ENCODE measurements around the gene PTPRU.

PTPRU gene

DNA sequence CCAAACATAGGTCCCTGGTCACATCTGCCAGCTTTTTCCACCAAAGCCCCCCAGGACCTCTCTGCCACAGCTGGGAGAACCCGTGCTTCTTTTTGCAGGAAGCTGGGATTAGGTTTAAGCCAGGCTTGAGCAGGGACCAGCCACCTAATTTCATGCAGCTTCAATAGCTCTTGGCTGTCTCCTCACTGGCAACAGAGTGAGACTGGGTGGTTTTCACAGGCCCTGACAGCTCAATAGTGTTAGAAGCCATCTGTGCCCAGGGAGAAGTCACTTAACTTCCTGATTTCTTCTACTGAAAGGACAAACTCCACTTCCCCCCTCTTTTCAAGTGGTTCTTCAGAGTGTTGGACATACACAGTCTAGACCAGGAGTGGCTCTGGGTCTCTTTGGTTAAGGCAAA is 34.3 kb upstream of the PTPRU start:
- no peak for TF ChIP-seq CTCF (IDR thresholded peaks at IDR 0.05; ENCODE audit: insufficient read depth, low read length, missing control alignments)
- ChIA-PET CTCF (interaction anchor here (0.6 to 16.2 kb wide), 42 partner anchors 9 to 1515 kb away, joined by 3 to 327 read pairs (median 4); partner anchors contain the start of genes SRSF4 and TMEM200B), POLR2A (interaction anchor here (0.8 to 1.2 kb wide), 2 partner anchors 17 to 20 kb away, joined by 3 to 15 read pairs; partner anchors contain the start of gene SRSF4)
- no peak for DNase-seq (ENCODE audit: low read depth, low spot score)
- no peak overlapping the region for H3K4me3 ChIP-seq (ENCODE audit: low read depth, low read length)

GRCh38 chr1:29202584-29203340 is 33.6 kb upstream of the PTPRU start:
- POLR2A ChIA-PET = interaction anchor here (0.7 to 1.2 kb wide), 3 partner anchors 17 to 80 kb away, joined by 3 to 15 read pairs (median 3); partner anchors contain the start of gene SRSF4
- peak; percentile 93 for TF ChIP-seq CTCF (IDR thresholded peaks at IDR 0.05; ENCODE audit: insufficient read depth, low read length, missing control alignments)
- CTCF ChIA-PET = interaction anchor here (0.6 to 16.2 kb wide), 48 partner anchors 9 to 1514 kb away, joined by 3 to 327 read pairs (median 4); partner anchors contain the start of genes EPB41, SRSF4 and TMEM200B
- no peak overlapping the region for H3K4me3 ChIP-seq (ENCODE audit: low read depth, low read length)
- DNase-seq (ENCODE audit: low read depth, low spot score) = peak; percentile 91

DNA sequence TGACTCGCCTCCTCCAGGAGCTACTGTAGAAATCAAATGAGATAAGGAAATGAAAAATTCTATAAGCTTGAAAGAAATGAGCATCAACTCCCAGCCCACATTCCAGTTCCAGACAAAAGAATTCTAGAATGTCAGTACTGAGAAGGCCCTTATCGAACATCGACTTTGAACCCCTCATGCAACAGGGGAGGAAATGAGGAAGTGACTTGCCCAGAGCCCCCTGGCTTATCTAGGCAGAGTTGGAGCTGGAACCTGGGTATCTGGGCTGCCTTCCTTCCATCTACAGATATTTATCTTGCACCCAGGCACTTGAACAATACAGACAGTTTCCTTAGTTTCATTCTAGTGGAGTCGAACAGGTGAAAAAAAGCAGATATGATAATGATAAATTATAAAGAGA is 27.9 kb upstream of the PTPRU start:
- TF ChIP-seq CTCF (IDR thresholded peaks at IDR 0.05; ENCODE audit: insufficient read depth, low read length, missing control alignments) = no peak
- no peak overlapping the region for H3K4me3 ChIP-seq (ENCODE audit: low read depth, low read length)
- ChIA-PET CTCF (interaction anchor here (1.0 to 16.2 kb wide), 3 partner anchors 8 to 328 kb away, joined by 3 to 327 read pairs (median 3); partner anchors contain the start of gene SRSF4), POLR2A (interaction anchor here (1.0 kb wide), 1 partner anchor 27 kb away, joined by 4 read pairs; no protein-coding TSS in a partner anchor)
- DNase-seq (ENCODE audit: low read depth, low spot score) = no peak

GRCh38 chr1:29209173-29209572 is 27.1 kb upstream of the PTPRU start:
- ChIA-PET POLR2A (no interaction called here), CTCF (interaction anchor here (1.5 to 16.2 kb wide), 2 partner anchors 9 to 329 kb away, joined by 3 to 327 read pairs; no protein-coding TSS in a partner anchor)
- no peak overlapping the region for H3K4me3 ChIP-seq (ENCODE audit: low read depth, low read length)
- no peak for DNase-seq (ENCODE audit: low read depth, low spot score)
- TF ChIP-seq CTCF (IDR thresholded peaks at IDR 0.05; ENCODE audit: insufficient read depth, low read length, missing control alignments) = no peak

DNA sequence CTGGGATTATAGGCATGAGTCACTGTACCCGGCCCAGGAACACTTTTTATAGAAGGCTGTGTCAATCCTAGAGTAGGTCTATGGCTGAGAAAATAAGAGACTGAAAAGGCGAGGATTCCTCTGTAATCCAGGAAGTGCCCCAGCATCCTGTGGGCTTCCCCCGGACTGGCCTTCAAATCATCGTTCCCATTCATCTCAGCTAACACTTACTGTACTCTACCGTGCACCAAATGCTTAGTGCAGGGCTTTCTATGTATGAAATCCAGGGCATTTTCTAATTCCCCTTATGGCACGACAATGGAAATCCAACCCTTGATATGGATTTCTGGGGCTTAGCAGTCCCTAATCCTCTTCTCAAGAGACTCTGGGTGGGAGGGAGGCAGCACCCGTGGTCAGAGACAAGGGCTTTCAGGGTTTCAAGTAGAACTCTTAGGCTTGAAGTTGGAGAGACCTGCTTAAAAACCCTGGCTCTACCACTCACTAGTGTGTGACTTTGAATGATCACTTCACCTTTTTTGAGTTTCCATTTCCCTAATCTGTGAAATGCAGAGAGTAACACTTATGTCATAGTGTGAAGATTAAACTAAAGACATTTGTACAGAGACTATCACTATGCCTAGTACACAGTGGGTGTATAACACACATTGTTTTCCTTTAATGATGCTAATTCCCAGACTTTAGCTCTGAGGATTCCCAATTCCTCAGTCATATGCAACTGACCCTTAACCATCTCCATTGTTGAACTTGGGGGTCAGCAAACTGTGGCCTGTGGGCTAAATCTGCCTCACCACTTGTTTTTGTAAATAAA is 25.8 kb upstream of the PTPRU start:
- no peak for TF ChIP-seq CTCF (IDR thresholded peaks at IDR 0.05; ENCODE audit: insufficient read depth, low read length, missing control alignments)
- no peak for DNase-seq (ENCODE audit: low read depth, low spot score)
- CTCF ChIA-PET = interaction anchor here (1.3 kb wide), 1 partner anchor 10 kb away, joined by 4 read pairs; no protein-coding TSS in a partner anchor
- POLR2A ChIA-PET = no interaction called here
- no peak overlapping the region for H3K4me3 ChIP-seq (ENCODE audit: low read depth, low read length)
